ENCODE data around the gene SERINC5. TPM values are rescaled to one million over a fixed set of nuclear protein-coding genes. Genes with fewer than 3 reads are reported as not detected.
A peak's percentile ranks its signal among the peaks of the same experiment; 100 is the strongest.

The SERINC5 gene
- total RNA-seq, 2 donors from 2014 or later, result 23.3 to 26.7 TPM

DNA sequence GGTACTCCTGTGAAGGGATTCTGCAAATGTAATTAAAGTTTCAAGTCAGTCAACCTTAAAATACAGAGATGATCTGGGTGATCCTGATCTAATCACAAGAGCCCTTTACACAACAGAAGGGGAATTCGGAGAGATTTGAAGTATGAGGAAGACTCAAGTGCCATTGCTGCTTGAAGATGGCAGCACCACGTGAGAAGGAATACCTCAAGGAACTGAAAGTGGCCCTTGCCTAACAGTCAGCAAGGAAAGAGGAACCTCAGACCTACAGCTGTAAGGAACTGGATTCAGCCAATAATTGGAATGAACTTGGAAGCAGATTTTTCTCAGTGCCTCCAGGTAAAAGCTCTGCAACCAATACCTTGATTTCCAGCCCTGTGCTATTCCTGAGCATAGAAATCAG, 133.3 kb downstream of the SERINC5 start:
- ATAC-seq (no peak), DNase-seq (peak in 1 of 4 donors; percentile 59)
- H3K4me3 ChIP-seq, result no peak overlapping the region
- no peaks in the 10 kb centered on the region for H3K36me3 ChIP-seq (replicated peaks in 1 of 2; ENCODE audit: insufficient read depth in 1 of 2, low read depth in 2 of 2)
- 82 to 89% methylated on average over 2 of the region's 2 CpGs for WGBS, 2 donors
- no peak overlapping the region for H3K27ac ChIP-seq
- H3K9me3 ChIP-seq, result no peaks in the 10 kb centered on the region
- no peaks in the 10 kb centered on the region for H3K27me3 ChIP-seq
- intact Hi-C loops (cut with DNase I), result no loop called here
- TF ChIP-seq, protein P1, sequence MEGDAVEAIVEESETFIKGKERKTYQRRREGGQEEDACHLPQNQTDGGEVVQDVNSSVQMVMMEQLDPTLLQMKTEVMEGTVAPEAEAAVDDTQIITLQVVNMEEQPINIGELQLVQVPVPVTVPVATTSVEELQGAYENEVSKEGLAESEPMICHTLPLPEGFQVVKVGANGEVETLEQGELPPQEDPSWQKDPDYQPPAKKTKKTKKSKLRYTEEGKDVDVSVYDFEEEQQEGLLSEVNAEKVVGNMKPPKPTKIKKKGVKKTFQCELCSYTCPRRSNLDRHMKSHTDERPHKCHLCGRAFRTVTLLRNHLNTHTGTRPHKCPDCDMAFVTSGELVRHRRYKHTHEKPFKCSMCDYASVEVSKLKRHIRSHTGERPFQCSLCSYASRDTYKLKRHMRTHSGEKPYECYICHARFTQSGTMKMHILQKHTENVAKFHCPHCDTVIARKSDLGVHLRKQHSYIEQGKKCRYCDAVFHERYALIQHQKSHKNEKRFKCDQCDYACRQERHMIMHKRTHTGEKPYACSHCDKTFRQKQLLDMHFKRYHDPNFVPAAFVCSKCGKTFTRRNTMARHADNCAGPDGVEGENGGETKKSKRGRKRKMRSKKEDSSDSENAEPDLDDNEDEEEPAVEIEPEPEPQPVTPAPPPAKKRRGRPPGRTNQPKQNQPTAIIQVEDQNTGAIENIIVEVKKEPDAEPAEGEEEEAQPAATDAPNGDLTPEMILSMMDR (IDR thresholded peaks at IDR 0.05), result no peak
- TF ChIP-seq POLR2A (IDR thresholded peaks at IDR 0.05), result no peak
- no peaks in the 10 kb centered on the region for H3K4me1 ChIP-seq

DNA sequence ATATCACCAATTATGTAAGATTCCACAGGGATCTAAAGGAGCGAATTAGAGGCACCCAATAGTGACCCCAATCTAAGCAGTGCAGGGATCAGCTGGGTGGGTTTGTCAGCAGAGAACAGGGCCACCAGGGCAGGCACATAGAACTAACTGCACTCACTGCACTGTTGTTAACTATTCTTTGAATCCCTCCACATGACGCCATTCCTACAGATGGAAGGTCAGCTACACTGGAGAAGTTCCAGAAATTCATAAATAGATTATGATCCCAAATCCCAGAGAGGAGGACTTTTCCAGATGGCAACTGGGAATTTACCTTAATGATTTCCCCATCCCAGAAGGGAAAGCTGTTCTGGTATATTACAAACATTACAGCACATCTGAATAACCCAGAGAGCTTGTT, 136.5 kb downstream of the SERINC5 start:
- WGBS, 2 donors, result 83 to 100% methylated on average over 2 of the region's 2 CpGs
- TF ChIP-seq, protein P1 (IDR thresholded peaks at IDR 0.05), result no peak
- no peak for TF ChIP-seq POLR2A (IDR thresholded peaks at IDR 0.05)

DNA sequence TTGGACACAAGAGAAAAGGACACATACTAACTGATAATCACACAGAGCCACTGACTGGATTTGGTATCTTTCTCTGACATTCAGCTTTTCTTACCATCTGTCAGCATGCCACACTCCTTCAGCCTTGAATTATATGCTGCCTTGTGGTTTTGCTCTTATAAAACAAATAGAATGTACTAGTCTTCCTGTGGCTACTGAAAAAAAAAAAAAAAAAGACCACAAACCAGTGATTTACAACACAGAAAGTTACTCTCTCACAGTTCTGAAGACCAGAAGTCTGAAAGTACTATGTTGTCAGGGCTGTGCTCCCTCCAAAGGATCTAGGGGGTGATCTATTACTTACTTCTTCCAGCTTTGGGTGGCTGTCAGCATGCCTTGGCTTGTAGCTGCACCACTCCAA, 138.4 kb downstream of the SERINC5 start:
- H3K4me1 ChIP-seq, result no peaks in the 10 kb centered on the region

More for the DNA sequence above, 136.5 kb downstream of the SERINC5 start:
- intact Hi-C loops (cut with DNase I), result no loop called here
- Histone ChIP-seq H3K4me1 (no peaks in the 10 kb centered on the region), H3K27ac (no peak overlapping the region), H3K9me3 (no peaks in the 10 kb centered on the region), H3K27me3 (no peaks in the 10 kb centered on the region), H3K36me3 (replicated peaks in 1 of 2; ENCODE audit: insufficient read depth in 1 of 2, low read depth in 2 of 2) (no peaks in the 10 kb centered on the region), H3K4me3 (no peak overlapping the region)
- no peak for ATAC-seq
- no peak for DNase-seq

DNA sequence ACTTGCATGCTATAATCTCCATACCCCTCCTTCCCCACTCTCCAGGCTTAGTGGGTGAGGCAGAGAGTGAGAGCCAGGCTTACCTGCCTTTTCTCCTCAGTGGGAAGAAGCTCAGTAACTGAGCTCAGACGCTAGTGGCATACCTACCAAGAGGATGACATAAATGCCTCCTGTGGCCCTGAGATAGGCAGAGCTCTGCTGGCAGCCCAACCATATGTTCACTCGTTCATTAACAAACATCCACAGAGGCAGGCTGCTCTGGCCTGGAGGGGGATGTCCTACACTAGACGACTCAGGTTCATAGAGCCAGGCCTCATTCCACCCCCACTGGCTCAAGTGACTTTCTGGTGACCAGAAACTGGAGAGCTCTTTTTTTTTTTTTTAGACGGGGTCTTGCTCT, 139.4 kb downstream of the SERINC5 start:
- Histone ChIP-seq H3K4me3 (no peak overlapping the region), H3K9me3 (no peaks in the 10 kb centered on the region), H3K4me1 (peaks cover 5% of the 10 kb centered on the region), H3K27me3 (no peaks in the 10 kb centered on the region), H3K36me3 (replicated peaks in 1 of 2; ENCODE audit: insufficient read depth in 1 of 2, low read depth in 2 of 2) (no peaks in the 10 kb centered on the region), H3K27ac (no peak overlapping the region)
- intact Hi-C loops (cut with DNase I), result no loop called here
- TF ChIP-seq, protein P1 (IDR thresholded peaks at IDR 0.05), result no peak
- no peak for TF ChIP-seq POLR2A (IDR thresholded peaks at IDR 0.05)
- WGBS, 2 donors, result 62 to 81% methylated on average over 4 of the region's 4 CpGs
- DNase-seq (no peak), ATAC-seq (no peak)

More for the DNA sequence above, 138.4 kb downstream of the SERINC5 start:
- ATAC-seq (no peak), DNase-seq (no peak)
- no peak overlapping the region for H3K27ac ChIP-seq
- no peak overlapping the region for H3K4me3 ChIP-seq
- no peaks in the 10 kb centered on the region for H3K9me3 ChIP-seq
- H3K36me3 ChIP-seq (replicated peaks in 1 of 2; ENCODE audit: insufficient read depth in 1 of 2, low read depth in 2 of 2), result no peaks in the 10 kb centered on the region
- TF ChIP-seq, protein P1 (IDR thresholded peaks at IDR 0.05), result no peak
- TF ChIP-seq POLR2A (IDR thresholded peaks at IDR 0.05), result no peak
- intact Hi-C loops (cut with DNase I), result no loop called here
- H3K27me3 ChIP-seq, result no peaks in the 10 kb centered on the region

DNA sequence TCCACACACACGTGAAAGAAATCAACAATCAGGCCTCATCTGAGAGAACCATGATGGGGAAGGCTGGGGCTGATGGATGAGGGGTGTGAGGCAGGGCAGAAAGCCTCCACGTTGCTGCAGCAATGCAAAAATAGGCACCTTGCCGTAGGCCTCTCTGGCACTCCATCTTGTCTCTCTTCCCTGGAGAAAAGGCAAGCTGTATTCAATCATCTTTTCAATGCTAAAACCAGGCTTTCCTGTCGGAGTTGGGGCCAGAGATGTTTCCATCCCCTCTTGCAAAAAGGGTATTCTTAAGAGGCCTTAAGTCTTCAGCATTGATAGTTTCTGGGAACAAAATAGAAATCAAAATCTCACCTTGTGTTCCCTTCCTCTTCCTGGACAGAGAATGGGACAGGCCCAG, 139.8 kb downstream of the SERINC5 start:
- ATAC-seq, result no peak
- 80 to 82% methylated on average over 4 of the region's 4 CpGs for WGBS, 2 donors

More for the DNA sequence above, 139.8 kb downstream of the SERINC5 start:
- intact Hi-C loops (cut with DNase I), result no loop called here
- Histone ChIP-seq H3K27ac (no peak overlapping the region), H3K9me3 (no peaks in the 10 kb centered on the region), H3K36me3 (replicated peaks in 1 of 2; ENCODE audit: insufficient read depth in 1 of 2, low read depth in 2 of 2) (no peaks in the 10 kb centered on the region), H3K27me3 (no peaks in the 10 kb centered on the region), H3K4me1 (peaks cover 8% of the 10 kb centered on the region), H3K4me3 (no peak overlapping the region)
- DNase-seq, result no peak
- TF ChIP-seq, protein P1 (IDR thresholded peaks at IDR 0.05), result no peak
- TF ChIP-seq POLR2A (IDR thresholded peaks at IDR 0.05), result no peak

Measured in body of pancreas (tissue), 4 donors.